Trophoblast cell (in vitro differentiated cells and primary cell): Measurements from ENCODE around the gene MZT2A.
"Not testable (repeated sequence)": the region's sequence is repeated elsewhere in the genome, so short reads cannot be mapped to it uniquely, and the experiment has no call there.

Experiments used
- DNase-seq, 2 donors: peaks; one replicate each; pipeline ENCODE4 v3.0.0-alpha.2; 2016
- H2AFZ ChIP-seq: 2 replicates; pipeline ENCODE4 v1.6.1; 2013; ENCODE audit warnings: low read length, moderate library complexity, mild to moderate bottlenecking; ENCODE audit not compliant: insufficient read depth, poor library complexity
- H2AK5ac ChIP-seq: 2 replicates; pipeline ENCODE4 v1.6.1; 2013; ENCODE audit warnings: mild to moderate bottlenecking, low read length
- H2BK120ac ChIP-seq: 2 replicates; pipeline ENCODE4 v1.6.1; 2013; ENCODE audit warnings: low read length, mild to moderate bottlenecking, moderate library complexity; ENCODE audit not compliant: insufficient read depth, poor library complexity
- H2BK12ac ChIP-seq: 2 replicates; pipeline ENCODE4 v1.6.1; 2013; ENCODE audit warnings: mild to moderate bottlenecking, low read length, moderate library complexity
- H2BK5ac ChIP-seq: 2 replicates; pipeline ENCODE4 v1.6.1; 2013; ENCODE audit warnings: low read length, low read depth, moderate library complexity, mild to moderate bottlenecking; ENCODE audit not compliant: poor library complexity
- H3K14ac ChIP-seq: 2 replicates; pipeline ENCODE4 v1.6.1; 2013; ENCODE audit warnings: mild to moderate bottlenecking, low read length
- H3K18ac ChIP-seq: 2 replicates; pipeline ENCODE4 v1.6.1; 2013; ENCODE audit warnings: mild to moderate bottlenecking, low read length
- H3K23ac ChIP-seq: 2 replicates; pipeline ENCODE4 v1.6.1; 2013; ENCODE audit warnings: low read length
- H3K27ac ChIP-seq: 2 replicates; pipeline ENCODE4 v1.5.1; 2013; ENCODE audit warnings: low read depth, mild to moderate bottlenecking, inconsistent platforms, low read length, moderate library complexity
- H3K27me3 ChIP-seq: 2 replicates; pipeline ENCODE4 v1.6.1; 2013; ENCODE audit warnings: inconsistent platforms, mild to moderate bottlenecking, low read length, moderate library complexity; ENCODE audit not compliant: insufficient read depth
- H3K36me3 ChIP-seq, 2 experiments: 1 replicate in 1 of 2; 2 replicates in 1 of 2; pipeline ENCODE4 v1.6.1; 2013; ENCODE audit warnings: low read length in 2 of 2, mild to moderate bottlenecking in 2 of 2, moderate library complexity in 1 of 2; ENCODE audit not compliant: insufficient read depth in 2 of 2, control insufficient read depth in 1 of 2
- H3K4ac ChIP-seq: 2 replicates; pipeline ENCODE4 v1.6.1; 2013; ENCODE audit warnings: low read depth, mild to moderate bottlenecking, low read length, moderate library complexity
- H3K4me1 ChIP-seq, 2 experiments: 1 replicate in 1 of 2; 2 replicates in 1 of 2; pipeline ENCODE4 v1.6.1; 2013; ENCODE audit warnings: low read length in 2 of 2, mild to moderate bottlenecking in 2 of 2, moderate library complexity in 1 of 2; ENCODE audit not compliant: insufficient read depth in 2 of 2, control insufficient read depth in 1 of 2
- H3K4me2 ChIP-seq: 2 replicates; pipeline ENCODE4 v1.6.1; 2013; ENCODE audit warnings: inconsistent platforms, mild to moderate bottlenecking, low read length, moderate library complexity
- H3K4me3 ChIP-seq: 2 replicates; pipeline ENCODE4 v1.5.1; 2013; ENCODE audit warnings: mild to moderate bottlenecking, low read depth, low read length, inconsistent platforms
- H3K79me1 ChIP-seq: one replicate; pipeline ENCODE4 v1.6.1; 2013; ENCODE audit warnings: low read length
- H3K79me2 ChIP-seq: 2 replicates; pipeline ENCODE4 v1.6.1; 2013; ENCODE audit warnings: low read length, mild to moderate bottlenecking; ENCODE audit not compliant: control insufficient read depth, insufficient read depth, poor library complexity
- H3K9ac ChIP-seq: 2 replicates; pipeline ENCODE4 v1.6.1; 2013; ENCODE audit warnings: mild to moderate bottlenecking, low read length
- H3K9me3 ChIP-seq: 2 replicates; pipeline ENCODE4 v1.6.1; 2013; ENCODE audit warnings: low read depth, mild to moderate bottlenecking, control low read depth, inconsistent platforms, low read length; ENCODE audit not compliant: insufficient read depth
- H4K12ac ChIP-seq: 2 replicates; pipeline ENCODE4 v1.6.1; 2013; ENCODE audit warnings: low read depth, mild to moderate bottlenecking, low read length, moderate library complexity
- H4K8ac ChIP-seq: 2 replicates; pipeline ENCODE4 v1.6.1; 2013; ENCODE audit warnings: low read depth, mild to moderate bottlenecking, low read length, moderate library complexity
- H4K91ac ChIP-seq: one replicate; pipeline ENCODE4 v1.6.1; 2013; ENCODE audit warnings: low read depth, mild to moderate bottlenecking, low read length, moderate library complexity
- WGBS: extraction: QIAGEN DNeasy Blood & Tissue Kit; methylation state at CpG from one replicate; pipeline ENCODE4 v1.1.7; 2013; ENCODE audit warnings: missing lambda C conversion rate; ENCODE audit not compliant: insufficient read length, insufficient coverage; ENCODE audit errors: extremely low coverage; 5-methylcytosine and 5-hydroxymethylcytosine counted together

Gene MZT2A

DNA sequence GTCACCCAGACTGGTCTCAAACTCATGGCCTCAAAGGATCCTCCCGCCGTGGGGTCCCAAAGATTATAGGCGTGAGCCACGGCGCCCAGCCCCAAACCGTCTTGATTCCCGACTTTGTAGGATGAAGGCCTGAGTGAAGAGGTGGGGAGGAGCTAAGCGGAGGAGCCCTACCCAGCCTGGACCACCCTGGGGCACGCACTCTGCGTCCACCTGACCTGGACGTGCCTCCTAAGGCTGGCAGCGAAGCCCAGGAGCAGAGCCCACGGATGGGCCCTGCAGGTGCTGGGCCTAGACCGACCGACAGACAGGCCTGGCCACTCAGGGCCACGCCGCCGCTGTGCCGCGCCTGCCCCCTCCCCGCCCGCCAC, 744 bp downstream of the MZT2A start:
- peak overlapping the region; percentile 4 for H4K12ac ChIP-seq
- peak overlapping the region; percentile 72 for H3K14ac ChIP-seq
- peaks cover 15% of the 10 kb centered on the region for H3K79me1 ChIP-seq
- not testable (repeated sequence) for H3K27ac ChIP-seq, H2BK12ac ChIP-seq, H2AFZ ChIP-seq, H4K8ac ChIP-seq, H3K9me3 ChIP-seq, DNase-seq, H3K36me3 ChIP-seq, H3K23ac ChIP-seq, H3K4ac ChIP-seq, H2AK5ac ChIP-seq, H2BK5ac ChIP-seq, H2BK120ac ChIP-seq, H3K27me3 ChIP-seq
- H3K18ac ChIP-seq: peak overlapping the region; percentile 19
- peak overlapping the region; percentile 64 for H3K4me3 ChIP-seq
- peak overlapping the region; percentile 79 for H3K9ac ChIP-seq
- peak overlapping the region; percentile 25 for H4K91ac ChIP-seq
- H3K4me2 ChIP-seq: peak overlapping the region; percentile 80
- peaks cover 28% of the 10 kb centered on the region for H3K79me2 ChIP-seq
- no CpG with 5 or more reads among the region's 22 CpGs for WGBS
- peaks cover 6 to 11% of the 10 kb centered on the region in 2 experiments for H3K4me1 ChIP-seq

DNA sequence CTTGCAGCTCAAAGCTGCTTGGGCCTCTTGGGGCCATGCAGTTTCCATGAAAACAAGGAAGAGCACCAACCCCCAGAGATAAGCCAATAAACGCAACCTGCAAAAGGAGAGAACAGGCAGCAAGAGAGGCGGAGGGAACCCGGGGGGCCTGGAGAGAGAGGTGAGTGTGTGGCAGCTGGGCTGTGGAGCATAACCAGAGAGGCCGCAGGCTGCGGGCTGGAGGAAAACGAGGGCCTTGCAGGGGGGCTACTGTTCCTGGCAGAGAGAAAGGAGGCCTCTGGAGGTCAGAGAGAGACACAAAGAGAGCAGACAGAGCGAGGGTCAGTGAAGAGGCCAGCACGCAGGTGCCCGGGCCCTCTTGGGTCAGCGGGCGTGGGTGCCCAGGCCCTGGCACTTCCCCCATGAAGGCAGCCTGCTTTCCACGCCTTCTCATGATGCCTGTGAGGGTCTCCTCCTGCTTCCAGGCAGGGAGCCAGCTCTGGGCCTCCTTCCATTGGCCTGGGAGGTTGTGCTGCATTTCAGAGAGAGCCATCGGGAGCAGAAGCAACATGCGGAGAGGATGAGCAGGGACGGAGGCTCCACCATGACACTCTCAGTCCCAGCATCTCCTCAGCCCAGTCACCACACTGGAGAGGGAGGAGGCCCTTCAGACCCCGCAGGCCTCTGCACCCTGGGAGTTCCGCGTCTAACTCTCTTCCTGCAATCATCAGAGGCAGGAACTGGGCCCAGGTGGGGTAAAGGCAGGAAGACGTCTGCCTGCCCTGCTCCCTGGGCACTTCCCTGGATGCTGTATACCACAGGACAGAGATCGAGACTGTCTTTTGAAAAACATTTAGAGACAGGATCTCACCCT, 1.4 kb downstream of the MZT2A start:
- not testable (repeated sequence) for H3K9me3 ChIP-seq, H4K8ac ChIP-seq, H3K18ac ChIP-seq, H4K12ac ChIP-seq, H2BK12ac ChIP-seq, DNase-seq, H2AK5ac ChIP-seq, H3K23ac ChIP-seq, H3K36me3 ChIP-seq, H3K9ac ChIP-seq, H2BK120ac ChIP-seq, H3K27me3 ChIP-seq, H3K27ac ChIP-seq, H2BK5ac ChIP-seq, H2AFZ ChIP-seq, H3K14ac ChIP-seq
- WGBS: no CpG with 5 or more reads among the region's 20 CpGs
- peaks cover 25% of the 10 kb centered on the region for H3K79me2 ChIP-seq
- peak overlapping the region; percentile 80 for H3K4me2 ChIP-seq
- H3K4ac ChIP-seq: peak overlapping the region; percentile 28
- H4K91ac ChIP-seq: peak overlapping the region; percentile 25
- peak overlapping the region; percentile 28 for H3K4me3 ChIP-seq
- H3K79me1 ChIP-seq: peaks cover 15% of the 10 kb centered on the region
- peaks cover 10 to 15% of the 10 kb centered on the region in 2 experiments for H3K4me1 ChIP-seq

DNA sequence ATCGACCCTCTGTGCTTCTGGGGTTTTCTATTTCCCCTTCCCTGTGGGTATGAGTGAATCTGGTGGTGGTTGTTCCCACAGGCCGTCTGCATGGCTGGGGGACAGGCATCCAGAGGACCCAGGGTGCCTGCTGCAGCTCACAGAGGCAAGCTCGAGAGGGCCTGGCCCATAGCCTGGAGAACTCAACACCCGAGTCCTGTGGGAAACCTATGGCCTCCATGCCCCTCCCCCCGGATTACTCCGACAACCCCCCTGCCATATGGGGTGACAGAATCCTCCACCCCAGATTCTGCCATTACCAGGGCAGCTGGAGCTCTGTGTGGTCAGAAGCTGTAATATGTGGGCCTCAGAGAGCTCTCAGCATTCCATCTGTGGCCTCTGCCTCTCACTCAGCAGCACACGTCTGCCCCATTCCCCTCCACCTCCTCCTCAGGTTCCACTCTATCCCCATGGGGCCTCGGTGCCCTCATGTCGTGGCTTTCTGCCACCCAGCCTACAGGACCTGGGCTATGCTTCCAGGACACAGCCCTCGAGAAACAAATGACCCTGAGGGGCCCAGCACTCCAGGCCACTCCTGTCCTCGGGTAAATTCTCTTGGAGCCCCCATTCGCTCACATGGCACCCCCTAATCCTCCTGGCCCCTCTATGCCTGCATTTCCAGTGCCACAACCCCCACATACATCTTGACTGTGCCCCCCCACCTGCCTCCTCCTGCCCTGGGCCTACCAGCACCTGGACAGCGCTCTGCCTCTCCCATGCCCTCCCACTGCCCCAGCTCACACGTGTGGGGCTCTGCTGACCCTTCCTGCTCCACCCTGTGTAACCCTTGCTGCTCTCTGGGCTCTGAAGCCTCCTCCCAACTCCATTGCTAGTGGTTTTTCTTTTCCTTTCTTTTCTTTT, 3.6 kb downstream of the MZT2A start:
- no peak overlapping the region for H3K27ac ChIP-seq
- no CpG with 5 or more reads among the region's 14 CpGs for WGBS

DNA sequence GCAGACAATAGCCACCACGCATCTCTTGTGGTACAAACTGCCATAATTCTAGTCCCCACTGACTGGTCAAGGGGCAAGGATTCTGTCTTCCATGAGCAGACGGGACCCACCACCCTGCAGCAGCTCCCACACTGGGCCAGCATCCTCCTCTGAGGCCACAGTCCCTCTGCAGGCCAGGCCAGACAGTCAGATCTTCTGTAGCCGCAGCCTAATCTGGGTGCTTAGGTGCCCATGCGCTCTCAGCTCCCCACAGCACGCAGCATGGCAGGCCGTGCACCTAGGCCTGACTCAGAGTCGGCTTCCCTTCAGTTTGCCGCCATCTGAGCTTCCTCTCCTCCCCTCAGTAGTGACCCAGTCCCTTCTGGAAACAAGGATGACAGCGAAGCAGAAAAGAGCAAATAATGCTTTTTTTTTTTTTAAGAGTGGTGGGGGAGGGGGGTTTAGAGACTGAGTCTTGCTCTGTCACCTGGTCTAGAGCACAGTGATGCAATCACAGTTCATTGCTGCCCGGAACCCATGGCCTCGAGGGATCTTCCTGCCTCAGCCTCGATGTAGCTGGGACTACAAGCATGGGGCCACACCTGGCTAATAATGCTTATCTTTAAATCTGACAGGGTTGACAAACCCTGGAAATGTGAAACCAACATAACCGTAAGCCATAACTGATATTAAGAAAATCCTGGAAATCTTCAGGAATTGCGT, 5.8 kb downstream of the MZT2A start:
- H4K91ac ChIP-seq, H2AK5ac ChIP-seq: not testable (repeated sequence)

More for the DNA sequence above, 3.6 kb downstream of the MZT2A start:
- Histone ChIP-seq H3K4me3 (no peak overlapping the region), H2AK5ac (no peak overlapping the region), H3K27me3 (no peaks in the 10 kb centered on the region), H2BK5ac (no peak overlapping the region), H3K18ac (no peak overlapping the region), H3K4me1 (peaks cover 4 to 10% of the 10 kb centered on the region in 2 experiments), H3K4me2 (no peak overlapping the region), H3K9me3 (no peaks in the 10 kb centered on the region), H2BK12ac (no peak overlapping the region), H4K12ac (no peak overlapping the region), H3K79me2 (peaks cover 14% of the 10 kb centered on the region), H3K79me1 (peaks cover 15% of the 10 kb centered on the region), H4K8ac (no peak overlapping the region), H3K36me3 (peaks cover 8 to 13% of the 10 kb centered on the region in 2 experiments), H3K14ac (no peak overlapping the region), H3K9ac (no peak overlapping the region), H4K91ac (no peak overlapping the region), H3K23ac (no peak overlapping the region), H2BK120ac (no peak overlapping the region), H3K4ac (no peak overlapping the region), H2AFZ (no peak overlapping the region)
- no peak for DNase-seq

More for the DNA sequence above, 5.8 kb downstream of the MZT2A start:
- not testable (repeated sequence) for H3K4me1 ChIP-seq, H3K27me3 ChIP-seq, H3K79me1 ChIP-seq, H3K4me3 ChIP-seq, H2BK12ac ChIP-seq, H3K27ac ChIP-seq, H3K79me2 ChIP-seq, H4K12ac ChIP-seq, H4K8ac ChIP-seq, H3K23ac ChIP-seq, H2AFZ ChIP-seq, H3K9ac ChIP-seq, H3K9me3 ChIP-seq, H3K4ac ChIP-seq, H3K14ac ChIP-seq, H3K4me2 ChIP-seq, H3K18ac ChIP-seq, H2BK5ac ChIP-seq, H2BK120ac ChIP-seq
- WGBS: no CpG with 5 or more reads among the region's 14 CpGs
- DNase-seq: peak; percentile 65 to 79
- peaks cover 11 to 19% of the 10 kb centered on the region in 2 experiments for H3K36me3 ChIP-seq
